Measurements from ENCODE around the gene ERICH6B. TPM values are rescaled to one million over a fixed set of nuclear protein-coding genes. Genes with fewer than 3 reads are reported as not detected.

The ERICH6B gene
- total RNA-seq, 2 experiments from 2014 or later: not detected

GRCh38 chr13:45508776-45509175 lies 106.8 kb downstream of the ERICH6B start:
- H3K27ac Mint-ChIP-seq: peak overlapping the region; percentile 1
- Histone ChIP-seq H3K4me1 (ENCODE audit: insufficient read depth, low read length) (no peaks in the 10 kb centered on the region), H3K27me3 (ENCODE audit: control insufficient read depth in 1 of 2, insufficient read depth in 2 of 2, low read length in 2 of 2) (no peaks in the 10 kb centered on the region), H3K9me3 (ENCODE audit: control insufficient read depth in 1 of 2, insufficient read depth in 1 of 2, low read length in 2 of 2) (no peaks in the 10 kb centered on the region), H3K36me3 (ENCODE audit: insufficient read depth, low read length) (peaks cover 78% of the 10 kb centered on the region), H3K4me3 (ENCODE audit: low read length) (no peak overlapping the region), H3K27ac (ENCODE audit: low read depth in 1 of 2, low read length in 2 of 2) (no peak overlapping the region)
- peaks cover 11% of the 10 kb centered on the region for H3K4me1 Mint-ChIP-seq (ENCODE audit: low read depth)
- POLR2A ChIA-PET: no interaction called here
- no peak overlapping the region for H3K4me3 Mint-ChIP-seq
- CTCF ChIA-PET: interaction anchor here (0.7 kb wide), 1 partner anchor 69 kb away, joined by 3 read pairs; no protein-coding TSS in a partner anchor
- H3K36me3 Mint-ChIP-seq (ENCODE audit: low read depth): peaks cover 77% of the 10 kb centered on the region
- ATAC-seq (ENCODE audit: poor library complexity): no peak
- H3K27me3 Mint-ChIP-seq: no peaks in the 10 kb centered on the region
- no peaks in the 10 kb centered on the region for H3K9me3 Mint-ChIP-seq
- DNase-seq: no peak
- no peak for TF ChIP-seq CTCF (IDR thresholded peaks at IDR 0.05)
- intact Hi-C loops (cut with DNase I, micrococcal nuclease): no loop called here

- Mint-ChIP-seq H3K27ac (peak overlapping the region; percentile 22), H3K4me3 (no peak overlapping the region), H3K9me3 (no peaks in the 10 kb centered on the region), H3K27me3 (no peaks in the 10 kb centered on the region), H3K4me1 (ENCODE audit: low read depth) (peaks cover 7% of the 10 kb centered on the region), H3K36me3 (ENCODE audit: low read depth) (peaks cover 83% of the 10 kb centered on the region)
- Histone ChIP-seq H3K27me3 (ENCODE audit: control insufficient read depth in 1 of 2, insufficient read depth in 2 of 2, low read length in 2 of 2) (no peaks in the 10 kb centered on the region), H3K9me3 (ENCODE audit: control insufficient read depth in 1 of 2, insufficient read depth in 1 of 2, low read length in 2 of 2) (no peaks in the 10 kb centered on the region), H3K4me3 (ENCODE audit: low read length) (no peak overlapping the region), H3K36me3 (ENCODE audit: insufficient read depth, low read length) (peaks cover 80% of the 10 kb centered on the region), H3K27ac (ENCODE audit: low read depth in 1 of 2, low read length in 2 of 2) (no peak overlapping the region), H3K4me1 (ENCODE audit: insufficient read depth, low read length) (no peaks in the 10 kb centered on the region)
- TF ChIP-seq CTCF (IDR thresholded peaks at IDR 0.05): no peak
- intact Hi-C loops (cut with DNase I, micrococcal nuclease): no loop called here
- DNase-seq (no peak), ATAC-seq (ENCODE audit: poor library complexity) (no peak)
- POLR2A ChIA-PET: no interaction called here
- CTCF ChIA-PET: no interaction called here
Observed at GRCh38 chr13:45506811-45507210, 108.7 kb downstream of the ERICH6B start.

DNA sequence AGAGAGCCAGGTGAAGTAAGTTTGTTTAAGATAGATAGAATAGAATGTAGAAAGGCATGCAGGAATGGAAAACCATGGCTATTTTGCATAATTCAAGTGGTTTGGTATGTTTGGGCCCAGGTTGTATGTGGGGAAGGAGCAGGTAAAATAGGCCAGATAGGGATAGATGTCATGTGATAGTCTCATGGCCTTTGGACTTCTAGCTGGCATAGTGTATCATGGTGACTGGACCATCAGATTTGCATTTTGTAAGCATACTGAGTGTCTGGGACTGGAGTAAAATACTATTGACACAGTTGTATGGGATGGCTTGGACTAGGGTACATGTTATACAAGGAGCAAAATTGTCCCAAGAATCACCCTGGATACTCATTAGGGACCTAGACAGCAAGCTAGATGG lies 111.9 kb downstream of the ERICH6B start:
- ChIA-PET POLR2A (interaction anchor here (1.4 kb wide), 1 partner anchor 13 kb away, joined by 3 read pairs; no protein-coding TSS in a partner anchor), CTCF (interaction anchor here (0.8 to 1.3 kb wide), 2 partner anchors 32 to 87 kb away, joined by 3 read pairs; no protein-coding TSS in a partner anchor)
- Mint-ChIP-seq H3K9me3 (no peaks in the 10 kb centered on the region), H3K27ac (peak overlapping the region; percentile 64), H3K36me3 (ENCODE audit: low read depth) (peaks cover 77% of the 10 kb centered on the region), H3K27me3 (no peaks in the 10 kb centered on the region), H3K4me3 (no peak overlapping the region), H3K4me1 (ENCODE audit: low read depth) (peaks cover 10% of the 10 kb centered on the region)
- Histone ChIP-seq H3K27me3 (ENCODE audit: control insufficient read depth in 1 of 2, insufficient read depth in 2 of 2, low read length in 2 of 2) (no peaks in the 10 kb centered on the region), H3K4me1 (ENCODE audit: insufficient read depth, low read length) (no peaks in the 10 kb centered on the region), H3K36me3 (ENCODE audit: insufficient read depth, low read length) (peaks cover 71% of the 10 kb centered on the region), H3K4me3 (ENCODE audit: low read length) (no peak overlapping the region), H3K9me3 (ENCODE audit: control insufficient read depth in 1 of 2, insufficient read depth in 1 of 2, low read length in 2 of 2) (no peaks in the 10 kb centered on the region), H3K27ac (ENCODE audit: low read depth in 1 of 2, low read length in 2 of 2) (no peak overlapping the region)
- TF ChIP-seq CTCF (IDR thresholded peaks at IDR 0.05): no peak
- no peak for ATAC-seq (ENCODE audit: poor library complexity)
- intact Hi-C loops (cut with DNase I, micrococcal nuclease): no loop called here
- no peak for DNase-seq
